Sigmoid colon (tissue), 4 donors: Measurements from ENCODE around the gene PRADC1.

Experiments
- POLR2A ChIP-seq, 2 donors: fragments of 450-650 bp; IDR thresholded peaks; one replicate each; pipeline ENCODE4 v1.6.1; 2016; ENCODE audit warnings: antibody characterized with exemption in 2 of 2, mild to moderate bottlenecking in 2 of 2, moderate library complexity in 2 of 2
- POLR2AphosphoS5 ChIP-seq, 4 donors: sonication (generic); formaldehyde crosslinking; IDR thresholded peaks; one replicate each; pipeline ENCODE4 v1.6.1; 2017; ENCODE audit warnings: antibody characterized with exemption in 4 of 4
- TF ChIP-seq, protein P1 (sequence below), 4 experiments: fragments of 450-650 bp in 3 of 4; fragments of 200-600 bp in 1 of 4; IDR thresholded peaks; one replicate each; pipeline ENCODE4 v1.5.1; 2016 to 2019; ENCODE audit warnings: antibody characterized with exemption in 4 of 4, mild to moderate bottlenecking in 3 of 4, moderate library complexity in 2 of 4

DNA sequence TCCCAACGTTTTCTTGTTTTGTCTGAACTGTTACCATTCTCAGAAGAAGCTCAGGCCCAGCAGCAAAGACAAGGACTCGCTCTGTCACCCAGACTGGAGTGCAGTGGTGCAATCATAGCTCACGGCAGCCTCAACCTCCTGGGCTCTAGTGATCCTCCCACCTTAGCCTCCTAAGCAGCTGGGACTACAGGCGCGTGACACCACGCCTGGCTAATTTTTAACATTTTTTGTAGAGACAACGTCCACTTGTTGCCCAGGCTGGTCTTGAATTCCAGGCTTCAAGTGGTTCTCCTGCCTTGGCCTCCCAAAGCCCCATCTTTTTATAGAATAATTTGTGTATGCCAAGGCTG is 21.0 kb downstream of the PRADC1 start:
- TF ChIP-seq POLR2A (IDR thresholded peaks at IDR 0.05) (no peak), POLR2AphosphoS5 (IDR thresholded peaks at IDR 0.05) (no peak)
- TF ChIP-seq, protein P1, sequence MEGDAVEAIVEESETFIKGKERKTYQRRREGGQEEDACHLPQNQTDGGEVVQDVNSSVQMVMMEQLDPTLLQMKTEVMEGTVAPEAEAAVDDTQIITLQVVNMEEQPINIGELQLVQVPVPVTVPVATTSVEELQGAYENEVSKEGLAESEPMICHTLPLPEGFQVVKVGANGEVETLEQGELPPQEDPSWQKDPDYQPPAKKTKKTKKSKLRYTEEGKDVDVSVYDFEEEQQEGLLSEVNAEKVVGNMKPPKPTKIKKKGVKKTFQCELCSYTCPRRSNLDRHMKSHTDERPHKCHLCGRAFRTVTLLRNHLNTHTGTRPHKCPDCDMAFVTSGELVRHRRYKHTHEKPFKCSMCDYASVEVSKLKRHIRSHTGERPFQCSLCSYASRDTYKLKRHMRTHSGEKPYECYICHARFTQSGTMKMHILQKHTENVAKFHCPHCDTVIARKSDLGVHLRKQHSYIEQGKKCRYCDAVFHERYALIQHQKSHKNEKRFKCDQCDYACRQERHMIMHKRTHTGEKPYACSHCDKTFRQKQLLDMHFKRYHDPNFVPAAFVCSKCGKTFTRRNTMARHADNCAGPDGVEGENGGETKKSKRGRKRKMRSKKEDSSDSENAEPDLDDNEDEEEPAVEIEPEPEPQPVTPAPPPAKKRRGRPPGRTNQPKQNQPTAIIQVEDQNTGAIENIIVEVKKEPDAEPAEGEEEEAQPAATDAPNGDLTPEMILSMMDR (IDR thresholded peaks at IDR 0.05), result no peak
